Vagina (tissue), 2 donors: ENCODE measurements around the gene DOCK2. TPM values are rescaled to one million over a fixed set of nuclear protein-coding genes. Genes with fewer than 3 reads are reported as not detected.

ENCODE experiments used
- DNase-seq, 2 donors: peaks; one replicate each; pipeline ENCODE4 v3.0.0-alpha.2; 2017; ENCODE audit errors: extremely low spot score in 2 of 2
- H3K27ac ChIP-seq: fragments of 200-600 bp; sonication (generic); one replicate; pipeline ENCODE4 v1.5.1; 2019
- H3K27me3 ChIP-seq: fragments of 200-600 bp; sonication (generic); one replicate; pipeline ENCODE4 v1.5.1; 2019
- H3K36me3 ChIP-seq, 2 donors: fragments of 200-600 bp; sonication (generic); one replicate each; pipeline ENCODE4 v1.5.1; 2017 to 2019
- H3K4me1 ChIP-seq: fragments of 200-600 bp; sonication (generic); one replicate; pipeline ENCODE4 v1.5.1; 2019
- H3K4me3 ChIP-seq, 2 donors: fragments of 200-600 bp; sonication (generic); 1 replicate in 1 of 2; 2 replicates in 1 of 2; pipeline ENCODE4 v1.5.1; 2016 to 2019
- H3K9me3 ChIP-seq: fragments of 200-600 bp; sonication (generic); one replicate; pipeline ENCODE4 v1.5.1; 2019
- POLR2A ChIP-seq, 2 donors: fragments of 450-650 bp; IDR thresholded peaks; one replicate each; pipeline ENCODE4 v1.6.1; 2017; ENCODE audit warnings: antibody characterized with exemption in 2 of 2, mild to moderate bottlenecking in 2 of 2, moderate library complexity in 2 of 2
- POLR2AphosphoS5 ChIP-seq, 2 donors: sonication (generic); formaldehyde crosslinking; IDR thresholded peaks; one replicate each; pipeline ENCODE4 v1.9.0; 2017; ENCODE audit warnings: antibody characterized with exemption in 2 of 2, mild to moderate bottlenecking in 2 of 2, low read depth in 1 of 2; ENCODE audit not compliant: insufficient read depth in 1 of 2
- intact Hi-C: fragments of 100-400 bp; cut with DNase I; formaldehyde crosslinking; loops from one replicate; pipeline ENCODE4 v1.15.1; 2023
- total RNA-seq: library from RNA; depleted of rRNA; stranded (reverse); fragments of >200 nt; gene quantifications from one replicate; pipeline ENCODE4 v1.2.3, GENCODE V29; 2016
- TF ChIP-seq, protein P1 (sequence below), 3 experiments: fragments of 450-650 bp in 2 of 3; fragments of 200-600 bp in 1 of 3; sonication (generic) in 1 of 3; IDR thresholded peaks; one replicate each; pipeline ENCODE4 v1.5.1; 2017 to 2019; ENCODE audit warnings: antibody characterized with exemption in 3 of 3, mild to moderate bottlenecking in 2 of 3, moderate library complexity in 2 of 3

Gene DOCK2
- total RNA-seq, 1 donor from 2014 or later: 18.2 TPM

DNA sequence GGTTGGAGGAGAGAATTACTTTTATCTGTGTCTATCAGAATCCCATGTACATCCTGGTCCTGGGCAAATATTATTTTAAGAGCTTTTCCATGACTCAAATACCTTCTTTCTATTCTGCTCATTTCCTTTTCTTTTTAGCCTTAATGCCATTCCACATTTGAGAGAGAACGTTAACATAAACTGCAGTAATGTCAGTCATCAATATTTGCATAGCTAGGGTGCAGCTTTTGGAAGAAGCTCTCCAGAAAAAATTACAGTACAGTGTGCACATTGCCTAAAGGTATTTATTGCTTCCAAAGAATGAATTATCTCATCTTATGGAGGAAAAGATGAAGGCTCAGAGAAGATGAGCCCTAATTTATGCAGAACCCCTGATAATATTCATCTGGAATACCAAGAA lies 284.9 kb downstream of the DOCK2 start:
- no peak for TF ChIP-seq POLR2A (IDR thresholded peaks at IDR 0.05)
- TF ChIP-seq, protein P1, sequence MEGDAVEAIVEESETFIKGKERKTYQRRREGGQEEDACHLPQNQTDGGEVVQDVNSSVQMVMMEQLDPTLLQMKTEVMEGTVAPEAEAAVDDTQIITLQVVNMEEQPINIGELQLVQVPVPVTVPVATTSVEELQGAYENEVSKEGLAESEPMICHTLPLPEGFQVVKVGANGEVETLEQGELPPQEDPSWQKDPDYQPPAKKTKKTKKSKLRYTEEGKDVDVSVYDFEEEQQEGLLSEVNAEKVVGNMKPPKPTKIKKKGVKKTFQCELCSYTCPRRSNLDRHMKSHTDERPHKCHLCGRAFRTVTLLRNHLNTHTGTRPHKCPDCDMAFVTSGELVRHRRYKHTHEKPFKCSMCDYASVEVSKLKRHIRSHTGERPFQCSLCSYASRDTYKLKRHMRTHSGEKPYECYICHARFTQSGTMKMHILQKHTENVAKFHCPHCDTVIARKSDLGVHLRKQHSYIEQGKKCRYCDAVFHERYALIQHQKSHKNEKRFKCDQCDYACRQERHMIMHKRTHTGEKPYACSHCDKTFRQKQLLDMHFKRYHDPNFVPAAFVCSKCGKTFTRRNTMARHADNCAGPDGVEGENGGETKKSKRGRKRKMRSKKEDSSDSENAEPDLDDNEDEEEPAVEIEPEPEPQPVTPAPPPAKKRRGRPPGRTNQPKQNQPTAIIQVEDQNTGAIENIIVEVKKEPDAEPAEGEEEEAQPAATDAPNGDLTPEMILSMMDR (IDR thresholded peaks at IDR 0.05): no peak
- TF ChIP-seq POLR2AphosphoS5 (IDR thresholded peaks at IDR 0.05; ENCODE audit: insufficient read depth in 1 of 2, low read depth in 1 of 2): no peak
- intact Hi-C loops: no loop called here
- H3K9me3 ChIP-seq: no peaks in the 10 kb centered on the region
- DNase-seq: no peak
- no peak overlapping the region for H3K4me3 ChIP-seq
- H3K27ac ChIP-seq: no peak overlapping the region
- H3K36me3 ChIP-seq: no peaks in the 10 kb centered on the region
- H3K27me3 ChIP-seq: no peaks in the 10 kb centered on the region
- H3K4me1 ChIP-seq: no peaks in the 10 kb centered on the region

DNA sequence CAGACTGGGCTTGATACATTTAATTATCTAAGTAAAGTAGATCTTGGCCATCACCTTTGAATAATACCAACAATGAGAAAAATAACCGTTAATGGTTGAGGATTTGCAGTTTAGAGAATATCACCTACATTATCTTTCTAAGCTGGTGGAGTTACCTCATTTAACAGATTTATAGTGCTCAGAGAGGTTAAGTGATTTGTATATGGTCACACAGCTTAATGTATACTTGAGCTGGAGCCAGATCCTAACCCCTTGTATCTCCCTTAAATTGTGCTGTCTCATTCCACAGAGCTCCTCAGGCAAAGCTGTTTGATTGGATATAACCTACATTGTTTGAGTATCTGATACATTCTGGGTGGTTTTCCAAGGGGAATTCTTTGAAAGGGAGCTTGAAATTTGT lies 285.4 kb downstream of the DOCK2 start:
- Histone ChIP-seq H3K36me3 (no peaks in the 10 kb centered on the region), H3K27ac (no peak overlapping the region), H3K27me3 (no peaks in the 10 kb centered on the region), H3K9me3 (no peaks in the 10 kb centered on the region), H3K4me1 (no peaks in the 10 kb centered on the region), H3K4me3 (no peak overlapping the region)
- intact Hi-C loops: no loop called here
- no peak for DNase-seq
- TF ChIP-seq POLR2A (IDR thresholded peaks at IDR 0.05) (no peak), POLR2AphosphoS5 (IDR thresholded peaks at IDR 0.05; ENCODE audit: insufficient read depth in 1 of 2, low read depth in 1 of 2) (no peak)

DNA sequence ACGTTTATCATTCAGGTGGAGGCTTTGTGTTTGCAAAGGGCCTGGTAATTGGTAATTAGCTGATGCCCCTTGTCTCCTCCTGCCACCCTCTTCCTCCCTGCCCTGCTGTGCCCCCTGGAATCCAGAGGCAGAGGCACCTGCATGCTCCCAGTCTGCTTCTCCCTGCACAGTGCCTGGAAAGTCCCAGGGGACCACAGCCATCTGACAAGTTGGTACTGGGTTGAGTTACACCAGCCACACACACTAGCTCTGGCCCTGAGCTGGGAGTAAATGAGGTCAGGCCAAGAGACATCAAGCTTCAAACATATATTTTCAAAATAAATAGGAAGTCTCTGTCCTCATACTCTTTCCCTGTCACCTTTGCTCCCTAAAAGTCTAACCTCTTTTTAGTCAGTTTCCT lies 286.9 kb downstream of the DOCK2 start:
- Histone ChIP-seq H3K27me3 (no peaks in the 10 kb centered on the region), H3K4me1 (no peaks in the 10 kb centered on the region), H3K36me3 (no peaks in the 10 kb centered on the region), H3K27ac (no peak overlapping the region), H3K4me3 (no peak overlapping the region), H3K9me3 (no peaks in the 10 kb centered on the region)
- TF ChIP-seq, protein P1 (IDR thresholded peaks at IDR 0.05): no peak
- no peak for TF ChIP-seq POLR2A (IDR thresholded peaks at IDR 0.05)
- intact Hi-C loops: no loop called here
- no peak for DNase-seq

DNA sequence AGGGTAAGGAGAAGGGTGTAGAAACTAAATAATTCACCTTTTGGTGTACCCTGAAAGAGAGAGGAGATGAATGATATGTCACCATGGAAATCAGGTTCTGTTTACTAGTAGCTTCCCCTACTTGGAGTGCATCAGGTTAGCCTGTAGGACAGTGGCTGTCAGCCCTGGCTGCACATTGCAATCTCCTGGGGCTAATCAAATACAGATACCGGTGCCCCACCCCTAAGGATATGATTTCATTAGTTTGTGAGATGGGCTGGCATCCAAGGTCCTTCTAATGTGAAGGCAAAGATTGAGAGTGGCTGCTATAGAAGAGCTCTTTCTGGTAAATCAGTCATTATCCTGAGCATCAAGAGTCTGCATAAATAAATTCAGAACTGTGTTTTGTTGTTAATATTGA lies 296.1 kb downstream of the DOCK2 start:
- no peaks in the 10 kb centered on the region for H3K27me3 ChIP-seq

DNA sequence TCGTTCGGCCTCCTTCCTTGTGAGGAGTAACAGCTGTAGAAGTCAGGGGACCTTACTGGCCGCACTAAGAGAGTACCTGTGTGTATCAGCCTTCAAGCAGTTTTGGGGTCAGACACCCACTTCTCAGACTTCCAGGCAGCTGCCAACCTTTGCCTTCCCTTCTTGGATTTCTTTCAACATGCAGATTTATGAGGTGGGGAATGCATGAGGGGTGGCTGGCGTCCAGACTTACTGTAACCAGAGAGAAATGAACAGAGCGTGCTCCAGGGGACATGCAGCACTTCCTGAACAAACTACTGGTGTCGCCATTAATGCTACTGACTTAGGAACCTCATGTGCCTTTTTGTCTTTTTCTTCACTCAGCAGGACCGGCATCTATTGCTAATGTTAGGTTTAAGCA lies 296.5 kb downstream of the DOCK2 start:
- TF ChIP-seq POLR2AphosphoS5 (IDR thresholded peaks at IDR 0.05; ENCODE audit: insufficient read depth in 1 of 2, low read depth in 1 of 2) (no peak), POLR2A (IDR thresholded peaks at IDR 0.05) (no peak)
- TF ChIP-seq, protein P1 (IDR thresholded peaks at IDR 0.05): no peak
- intact Hi-C loops: no loop called here
- no peaks in the 10 kb centered on the region for H3K4me1 ChIP-seq
- H3K36me3 ChIP-seq: no peaks in the 10 kb centered on the region
- no peak overlapping the region for H3K27ac ChIP-seq
- H3K9me3 ChIP-seq: no peaks in the 10 kb centered on the region
- H3K27me3 ChIP-seq: no peaks in the 10 kb centered on the region
- H3K4me3 ChIP-seq: no peak overlapping the region
- no peak for DNase-seq

More for the DNA sequence above, 296.1 kb downstream of the DOCK2 start:
- Histone ChIP-seq H3K27ac (no peak overlapping the region), H3K36me3 (no peaks in the 10 kb centered on the region), H3K9me3 (no peaks in the 10 kb centered on the region), H3K4me1 (no peaks in the 10 kb centered on the region), H3K4me3 (no peak overlapping the region)
- intact Hi-C loops: no loop called here
- TF ChIP-seq POLR2AphosphoS5 (IDR thresholded peaks at IDR 0.05; ENCODE audit: insufficient read depth in 1 of 2, low read depth in 1 of 2) (no peak), POLR2A (IDR thresholded peaks at IDR 0.05) (no peak)
- TF ChIP-seq, protein P1 (IDR thresholded peaks at IDR 0.05): no peak
- no peak for DNase-seq

DNA sequence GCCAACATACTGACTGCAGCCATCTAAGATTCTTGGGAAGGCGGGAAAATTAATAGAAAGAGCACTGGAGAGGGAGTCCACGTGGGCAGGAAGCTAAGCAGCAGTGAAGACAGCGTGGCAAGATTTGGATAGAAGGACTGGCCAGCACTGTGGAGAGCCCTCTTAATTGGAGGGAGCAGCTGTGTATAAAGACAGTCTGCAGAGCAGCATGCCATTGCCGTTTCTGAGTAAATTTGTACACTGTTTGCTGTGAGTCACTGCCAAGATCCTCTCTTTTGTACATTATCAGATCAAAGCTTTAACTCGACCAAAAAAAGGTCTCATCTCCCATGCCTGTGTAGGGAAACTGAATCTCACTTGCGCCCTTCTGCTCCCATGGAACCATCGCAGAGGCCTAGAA lies 297.9 kb downstream of the DOCK2 start:
- H3K27ac ChIP-seq: no peak overlapping the region
- H3K9me3 ChIP-seq: no peaks in the 10 kb centered on the region
- no peak overlapping the region for H3K4me3 ChIP-seq
- DNase-seq: no peak
- no peaks in the 10 kb centered on the region for H3K27me3 ChIP-seq
- H3K36me3 ChIP-seq: no peaks in the 10 kb centered on the region
- TF ChIP-seq POLR2A (IDR thresholded peaks at IDR 0.05): no peak
- TF ChIP-seq, protein P1 (IDR thresholded peaks at IDR 0.05): no peak
- no peak for TF ChIP-seq POLR2AphosphoS5 (IDR thresholded peaks at IDR 0.05; ENCODE audit: insufficient read depth in 1 of 2, low read depth in 1 of 2)
- intact Hi-C loops: no loop called here
- H3K4me1 ChIP-seq: no peaks in the 10 kb centered on the region
